GM19463 (cell line): ENCODE results near the gene GRID2.

Source experiments
- ATAC-seq: cut with Tn5 transposase; IDR thresholded peaks from one replicate; pipeline ENCODE4 v1.9.1; 2021; ENCODE audit warnings: mild to moderate bottlenecking, moderate library complexity; ENCODE audit not compliant: unreplicated experiment

Gene GRID2

GRCh38 chr4:92658318-92658717 lies 354.6 kb downstream of the GRID2 start:
- no peak for ATAC-seq

- no peak for ATAC-seq
Measured at GRCh38 chr4:92677805-92678204, 374.0 kb downstream of the GRID2 start.

DNA sequence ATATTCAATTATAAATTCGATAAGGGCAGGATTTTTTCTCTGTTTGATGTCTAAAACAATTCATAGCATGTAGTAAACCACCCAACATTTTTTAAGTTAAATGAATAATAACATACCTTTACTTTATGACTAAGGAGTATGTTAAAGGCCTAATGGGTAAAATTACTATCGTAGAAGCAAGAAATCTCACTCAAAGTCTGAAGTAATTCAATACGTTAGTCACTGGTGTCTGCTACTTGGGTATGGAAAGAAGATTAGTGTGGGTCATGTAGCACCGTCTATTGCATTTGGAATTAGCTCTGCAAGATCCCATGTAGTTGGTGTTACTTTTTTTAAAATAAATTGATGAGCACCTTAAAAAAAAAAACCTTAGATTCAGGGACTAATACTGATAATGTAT lies 374.5 kb downstream of the GRID2 start:
- no peak for ATAC-seq

- no peak for ATAC-seq
Measured at GRCh38 chr4:92679149-92679548, 375.4 kb downstream of the GRID2 start.

- ATAC-seq = no peak
Measured at GRCh38 chr4:92714640-92715039, 410.9 kb downstream of the GRID2 start.

GRCh38 chr4:92733231-92733630 lies 429.5 kb downstream of the GRID2 start:
- no peak for ATAC-seq

GRCh38 chr4:92735025-92735665 lies 431.4 kb downstream of the GRID2 start:
- ATAC-seq = no peak

GRCh38 chr4:92760433-92760832 lies 456.7 kb downstream of the GRID2 start:
- no peak for ATAC-seq

DNA sequence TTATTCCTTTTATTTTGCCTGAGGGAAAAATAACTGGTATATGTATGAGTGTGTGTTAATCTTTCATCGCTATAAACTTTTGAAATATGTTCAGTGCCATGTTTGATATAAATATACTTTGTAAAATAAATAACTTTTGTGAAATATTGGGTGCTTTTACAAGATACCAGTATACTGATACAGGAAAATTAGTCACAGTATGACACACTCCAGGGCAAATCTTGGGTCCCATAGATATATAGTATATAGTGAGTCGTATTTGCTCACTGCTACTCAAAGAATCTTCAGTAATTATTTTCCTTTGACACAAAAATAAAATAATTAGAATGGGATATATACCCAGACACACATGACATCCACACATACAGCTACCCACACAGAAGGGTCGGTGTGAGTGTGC lies 472.3 kb downstream of the GRID2 start:
- ATAC-seq = no peak

- ATAC-seq = no peak
Measured at GRCh38 chr4:92789741-92790140, 486.0 kb downstream of the GRID2 start.

DNA sequence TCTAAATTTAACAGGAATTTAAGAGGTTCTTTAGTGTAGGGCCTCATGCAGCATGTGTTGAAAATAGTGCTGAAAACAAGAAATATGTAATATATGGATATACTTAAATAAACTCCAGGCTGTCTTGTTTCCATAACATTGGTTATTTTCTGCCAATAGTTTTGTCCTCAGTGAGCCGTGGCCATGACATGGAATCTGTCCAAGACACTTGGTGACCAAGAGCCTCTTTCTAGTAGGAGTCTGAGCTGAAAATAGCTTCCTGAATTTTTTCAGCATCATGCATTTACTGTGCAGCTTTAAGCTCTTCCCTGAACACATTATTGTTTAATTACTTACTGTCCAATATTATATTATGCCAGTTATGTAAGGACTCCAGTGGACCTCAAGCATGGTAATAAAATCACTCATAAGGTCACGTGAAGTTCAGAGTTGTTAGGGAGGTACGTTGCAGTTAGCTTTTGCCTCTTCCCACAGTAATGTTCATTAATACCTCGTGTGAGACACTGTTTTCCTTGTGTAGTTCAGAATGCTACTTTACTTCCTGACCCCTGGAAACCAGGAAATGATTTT lies 488.2 kb downstream of the GRID2 start:
- ATAC-seq = no peak

DNA sequence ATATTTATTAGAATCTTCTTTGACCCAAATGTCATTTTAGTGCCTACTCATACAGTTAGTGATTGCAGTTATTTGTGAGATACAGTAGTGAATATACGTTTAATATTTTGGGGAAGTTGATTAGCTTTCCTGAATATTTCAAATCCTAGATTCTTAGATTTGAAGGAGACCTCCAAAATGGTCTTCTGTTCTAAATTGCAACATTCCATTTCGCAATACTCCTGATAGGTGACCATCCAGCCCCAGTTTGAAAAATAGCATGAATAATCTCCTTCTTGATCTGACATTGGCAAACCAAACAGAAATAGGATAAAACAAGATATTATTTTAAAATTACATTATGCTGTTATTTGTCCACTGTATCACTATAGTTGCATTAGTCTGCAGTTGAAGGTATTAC lies 505.6 kb downstream of the GRID2 start:
- no peak for ATAC-seq

- no peak for ATAC-seq
Measured at GRCh38 chr4:92812652-92813051, 508.9 kb downstream of the GRID2 start.

DNA sequence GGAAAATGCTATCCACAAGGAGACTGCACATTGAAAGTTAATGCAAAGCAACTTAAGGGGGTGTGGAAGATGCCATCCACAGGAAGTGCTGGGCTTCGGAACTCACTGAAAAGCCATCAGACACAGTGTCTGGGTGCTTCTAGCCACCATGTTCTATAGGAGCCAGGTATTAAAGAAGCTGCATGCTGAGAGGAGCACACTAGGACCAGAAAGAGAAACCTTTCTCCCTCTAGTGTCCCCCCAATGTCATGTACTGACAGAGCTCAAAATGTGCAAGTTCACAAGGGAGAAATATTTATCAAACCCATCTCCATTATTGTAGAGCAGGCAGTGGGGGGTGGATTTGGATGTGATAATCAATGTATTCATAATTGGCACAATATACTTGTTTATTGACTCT lies 510.9 kb downstream of the GRID2 start:
- ATAC-seq = no peak

GRCh38 chr4:92825256-92825655 lies 521.5 kb downstream of the GRID2 start:
- no peak for ATAC-seq

GRCh38 chr4:92825791-92826190 lies 522.0 kb downstream of the GRID2 start:
- ATAC-seq = no peak

DNA sequence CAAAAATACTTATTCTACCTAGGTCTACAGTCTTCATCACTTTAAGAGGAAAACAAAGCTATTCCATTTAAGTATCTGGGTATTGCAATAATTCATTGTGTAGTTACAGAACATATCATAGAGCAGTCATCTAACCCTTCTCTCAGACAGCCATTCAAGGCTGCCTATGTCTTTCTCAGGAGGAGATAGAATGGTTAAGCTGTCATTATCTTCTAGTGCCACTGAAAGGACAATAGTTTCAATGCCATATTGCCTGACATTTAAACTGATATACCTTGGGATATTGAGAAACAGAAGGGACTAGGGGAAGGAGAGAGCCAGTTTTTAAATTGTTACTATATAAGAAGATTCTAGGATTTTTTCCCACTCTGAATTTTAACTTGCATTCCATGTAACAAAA lies 527.0 kb downstream of the GRID2 start:
- ATAC-seq = no peak

DNA sequence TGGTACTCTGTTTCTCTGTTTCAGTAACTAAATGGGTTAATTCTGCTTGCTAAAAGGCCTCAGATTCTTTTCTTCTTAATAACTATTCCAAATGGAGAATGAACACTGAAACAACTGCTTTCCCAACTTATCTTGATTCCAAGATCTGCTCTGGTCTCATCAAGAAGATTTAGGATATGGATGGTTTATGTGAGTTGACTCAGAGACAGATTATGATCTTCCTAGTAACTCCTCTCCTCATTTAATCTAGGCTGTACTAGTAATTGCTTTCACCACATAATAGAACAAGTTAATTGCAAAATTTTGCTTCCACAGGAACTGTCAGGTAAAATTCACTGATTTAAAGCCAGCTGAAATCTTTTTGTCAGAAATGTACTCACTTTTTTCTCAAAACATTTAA lies 537.1 kb downstream of the GRID2 start:
- no peak for ATAC-seq

GRCh38 chr4:92843784-92844183 lies 540.0 kb downstream of the GRID2 start:
- no peak for ATAC-seq

DNA sequence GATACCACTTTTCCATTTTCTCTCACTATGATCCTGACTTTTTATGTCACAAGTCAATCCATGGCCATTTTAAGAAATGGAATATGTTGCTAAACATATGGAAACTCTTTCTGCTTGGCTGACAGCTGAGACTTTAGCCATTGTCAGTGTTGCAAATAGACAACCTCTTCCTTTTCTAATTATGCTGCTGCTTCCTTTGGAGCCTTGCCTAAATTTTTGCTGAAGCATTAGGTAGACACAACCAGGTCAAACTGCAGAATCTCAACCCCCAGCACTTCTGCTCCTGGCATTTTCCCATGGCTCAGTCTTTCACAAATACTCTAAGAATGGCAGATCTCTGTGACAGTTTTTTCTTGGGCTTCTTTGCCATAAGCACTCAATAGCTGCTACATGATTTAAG lies 543.3 kb downstream of the GRID2 start:
- no peak for ATAC-seq

GRCh38 chr4:92862509-92862908 lies 558.7 kb downstream of the GRID2 start:
- ATAC-seq = no peak

- ATAC-seq = no peak
Measured at GRCh38 chr4:92864096-92864495, 560.3 kb downstream of the GRID2 start.

GRCh38 chr4:92872604-92873003 lies 568.8 kb downstream of the GRID2 start:
- no peak for ATAC-seq
